Prostate gland (tissue), 2 donors: Measurements from ENCODE around the gene NYAP2. TPM values are rescaled to one million over a fixed set of nuclear protein-coding genes. Genes with fewer than 3 reads are reported as not detected.

Experiments
- DNase-seq: peaks from one replicate; pipeline ENCODE4 v3.0.0-alpha.2; 2019; ENCODE audit warnings: low spot score
- H3K27ac ChIP-seq, 2 donors: fragments of 200-600 bp; sonication (generic); 2 replicates each; pipeline ENCODE4 v1.5.1; 2017 to 2019
- H3K27me3 ChIP-seq: fragments of 200-600 bp; sonication (generic); replicated peaks from 2 replicates; pipeline ENCODE4 v1.5.1; 2019; ENCODE audit not compliant: insufficient read depth
- H3K36me3 ChIP-seq, 2 donors: fragments of 200-600 bp; sonication (generic); 1 replicate in 1 of 2; 2 replicates in 1 of 2; pipeline versions ENCODE4 v1.5.1 to v1.8.1; 2017 to 2019
- H3K4me1 ChIP-seq: fragments of 200-600 bp; sonication (generic); replicated peaks from 2 replicates; pipeline ENCODE4 v1.5.1; 2019
- H3K4me3 ChIP-seq, 2 donors: fragments of 200-600 bp; sonication (generic); 2 replicates each; pipeline ENCODE4 v1.5.1; 2017 to 2019
- H3K9me3 ChIP-seq: fragments of 200-600 bp; sonication (generic); 2 replicates; pipeline ENCODE4 v1.5.1; 2017
- CTCF ChIP-seq, 4 experiments: fragments of 200-600 bp in 2 of 4; fragments of 450-650 bp in 2 of 4; sonication (generic) in 2 of 4; IDR thresholded peaks; 1 replicate in 3 of 4; 2 replicates in 1 of 4; pipeline ENCODE4 v1.5.1; 2016 to 2019; ENCODE audit warnings: antibody characterized with exemption in 4 of 4, mild to moderate bottlenecking in 2 of 4, moderate library complexity in 2 of 4
- POLR2A ChIP-seq: fragments of 450-650 bp; IDR thresholded peaks from one replicate; pipeline ENCODE4 v1.6.1; 2016; ENCODE audit warnings: antibody characterized with exemption, mild to moderate bottlenecking
- POLR2AphosphoS5 ChIP-seq: sonication (generic); formaldehyde crosslinking; IDR thresholded peaks from one replicate; pipeline ENCODE4 v1.6.1; 2017; ENCODE audit warnings: antibody characterized with exemption
- WGBS: methylation state at CpG from one replicate; pipeline ENCODE4 v1.1.5; 2018; 5-methylcytosine and 5-hydroxymethylcytosine counted together
- intact Hi-C: fragments of 100-400 bp; cut with DNase I; formaldehyde crosslinking; loops from one replicate; pipeline ENCODE4 v1.14.2; 2022
- total RNA-seq, 2 donors: library from RNA; depleted of rRNA; stranded (reverse); fragments of >200 nt; gene quantifications; one replicate each; pipeline ENCODE4 v1.1.0, GENCODE V29; 2016

Gene NYAP2
- total RNA-seq, 2 donors from 2014 or later = 0.14 TPM; not detected in 1

GRCh38 chr2:225636558-225636957 lies 237.0 kb downstream of the NYAP2 start:
- no peak overlapping the region for H3K4me3 ChIP-seq
- H3K27ac ChIP-seq = no peak overlapping the region
- no peak for TF ChIP-seq POLR2AphosphoS5
- no peak for TF ChIP-seq POLR2A
- no peak for TF ChIP-seq CTCF (IDR thresholded peaks at IDR 0.05)
- H3K9me3 ChIP-seq = no peaks in the 10 kb centered on the region
- intact Hi-C loops = no loop called here
- WGBS = 93% methylated on average over 1 of the region's 1 CpG
- H3K27me3 ChIP-seq = no peaks in the 10 kb centered on the region
- DNase-seq = no peak
- no peaks in the 10 kb centered on the region for H3K36me3 ChIP-seq
- no peaks in the 10 kb centered on the region for H3K4me1 ChIP-seq

- TF ChIP-seq CTCF (IDR thresholded peaks at IDR 0.05) (no peak), POLR2A (no peak), POLR2AphosphoS5 (no peak)
- Histone ChIP-seq H3K36me3 (no peaks in the 10 kb centered on the region), H3K27ac (no peak overlapping the region), H3K4me3 (no peak overlapping the region), H3K27me3 (no peaks in the 10 kb centered on the region), H3K9me3 (no peaks in the 10 kb centered on the region), H3K4me1 (no peaks in the 10 kb centered on the region)
- DNase-seq = no peak
- intact Hi-C loops = no loop called here
- WGBS = 41% methylated on average over 6 of the region's 7 CpGs
Observed at GRCh38 chr2:225637259-225637658, 237.7 kb downstream of the NYAP2 start.

GRCh38 chr2:225640550-225640949 lies 241.0 kb downstream of the NYAP2 start:
- Histone ChIP-seq H3K27ac (no peak overlapping the region), H3K4me3 (no peak overlapping the region), H3K36me3 (no peaks in the 10 kb centered on the region), H3K27me3 (no peaks in the 10 kb centered on the region), H3K9me3 (no peaks in the 10 kb centered on the region), H3K4me1 (no peaks in the 10 kb centered on the region)
- intact Hi-C loops = no loop called here
- WGBS = 82% methylated on average over 3 of the region's 3 CpGs
- TF ChIP-seq POLR2AphosphoS5 (no peak), CTCF (IDR thresholded peaks at IDR 0.05) (no peak), POLR2A (no peak)
- no peak for DNase-seq

- intact Hi-C loops = no loop called here
- no peaks in the 10 kb centered on the region for H3K4me1 ChIP-seq
- H3K9me3 ChIP-seq = no peaks in the 10 kb centered on the region
- TF ChIP-seq POLR2A = no peak
- TF ChIP-seq CTCF (IDR thresholded peaks at IDR 0.05) = no peak
- TF ChIP-seq POLR2AphosphoS5 = no peak
- WGBS = 70% methylated on average over 4 of the region's 4 CpGs
- no peak overlapping the region for H3K4me3 ChIP-seq
- H3K27me3 ChIP-seq = no peaks in the 10 kb centered on the region
- no peaks in the 10 kb centered on the region for H3K36me3 ChIP-seq
- DNase-seq = no peak
- H3K27ac ChIP-seq = no peak overlapping the region
Observed at GRCh38 chr2:225649274-225649673, 249.8 kb downstream of the NYAP2 start.

- 87% methylated on average over 8 of the region's 8 CpGs for WGBS
- H3K9me3 ChIP-seq = no peaks in the 10 kb centered on the region
- no peak for TF ChIP-seq POLR2AphosphoS5
- no peak for TF ChIP-seq POLR2A
- TF ChIP-seq CTCF (IDR thresholded peaks at IDR 0.05) = no peak
- no peak overlapping the region for H3K27ac ChIP-seq
- intact Hi-C loops = no loop called here
- no peaks in the 10 kb centered on the region for H3K4me1 ChIP-seq
- H3K36me3 ChIP-seq = no peaks in the 10 kb centered on the region
- no peak for DNase-seq
- H3K4me3 ChIP-seq = no peak overlapping the region
- no peaks in the 10 kb centered on the region for H3K27me3 ChIP-seq
Observed at GRCh38 chr2:225650041-225650440, 250.5 kb downstream of the NYAP2 start.
